CD4-positive, alpha-beta T cell treated with Interleukin-17A for 4 hours (primary cell): ENCODE results near the gene VAMP8.
"Not testable (repeated sequence)": the region's sequence is repeated elsewhere in the genome, so short reads cannot be mapped to it uniquely, and the experiment has no call there.

Experiments
- DNase-seq: peaks from one replicate; pipeline ENCODE4 v3.0.0-alpha.2; 2020; ENCODE audit warnings: mixed read lengths

The VAMP8 gene

GRCh38 chr2:85600951-85601770 is 23.8 kb downstream of the VAMP8 start:
- no peak for DNase-seq

GRCh38 chr2:85601771-85602475 is 24.5 kb downstream of the VAMP8 start:
- DNase-seq, result no peak

- peak; percentile 92 for DNase-seq
These were observed 25.3 kb downstream of the VAMP8 start, which contains the start of gene TMEM150A for GRCh38 chr2:85602476-85603234. TSS of gene TMEM150A (minus strand) at chr2:85602698. CDS start at chr2:85601948, 750 bp downstream.

- DNase-seq, result not testable (repeated sequence)
These were observed 26.7 kb downstream of the VAMP8 start for GRCh38 chr2:85604133-85604444.

GRCh38 chr2:85604568-85605339 is 27.4 kb downstream of the VAMP8 start:
- no peak for DNase-seq

GRCh38 chr2:85605406-85606115 is 28.2 kb downstream of the VAMP8 start:
- no peak for DNase-seq

- DNase-seq, result no peak
These were observed 28.7 kb downstream of the VAMP8 start for GRCh38 chr2:85606116-85606455.

- DNase-seq, result no peak
These were observed 30.2 kb downstream of the VAMP8 start for GRCh38 chr2:85607268-85608215.

GRCh38 chr2:85611217-85611704 is 33.9 kb downstream of the VAMP8 start:
- no peak for DNase-seq

- DNase-seq, result peak; percentile 88
These were observed 34.6 kb downstream of the VAMP8 start, which contains the start of gene C2orf68 for GRCh38 chr2:85611705-85612587. TSS of gene C2orf68 (minus strand) at chr2:85612066. CDS start at chr2:85611984, 82 bp downstream.

- no peak for DNase-seq
These were observed 36.5 kb downstream of the VAMP8 start for GRCh38 chr2:85613717-85614515.

- not testable (repeated sequence) for DNase-seq
These were observed 37.4 kb downstream of the VAMP8 start for GRCh38 chr2:85614757-85615156.

GRCh38 chr2:85615413-85615728 is 38.0 kb downstream of the VAMP8 start:
- no peak for DNase-seq

GRCh38 chr2:85617723-85618122 is 40.3 kb downstream of the VAMP8 start:
- not testable (repeated sequence) for DNase-seq

- no peak for DNase-seq
These were observed 42.2 kb downstream of the VAMP8 start for GRCh38 chr2:85619617-85620016.

GRCh38 chr2:85621338-85621737 is 44.0 kb downstream of the VAMP8 start:
- DNase-seq, result no peak

GRCh38 chr2:85623991-85624390 is 46.6 kb downstream of the VAMP8 start:
- DNase-seq, result no peak

GRCh38 chr2:85628658-85629057 is 51.3 kb downstream of the VAMP8 start:
- DNase-seq, result no peak

GRCh38 chr2:85631316-85631715 is 53.9 kb downstream of the VAMP8 start:
- DNase-seq, result no peak
